ENCODE measurements around the gene RNF222.

GRCh38 chr17:8419305-8419704 is 21.7 kb upstream of the RNF222 start:
- TF ChIP-seq CTCF (IDR thresholded peaks at IDR 0.05) (no peak), POLR2A (IDR thresholded peaks at IDR 0.05) (no peak)

All from esophagus squamous epithelium (tissue), 4 donors.